ENCODE data around the gene ZNF316. TPM values are rescaled to one million over a fixed set of nuclear protein-coding genes. Genes with fewer than 3 reads are reported as not detected.
A peak's percentile ranks its signal among the peaks of the same experiment; 100 is the strongest.

The ZNF316 gene
- total and polyA plus RNA-seq, 10 donors: 9.5 to 60.5 (median 44.2) TPM

DNA sequence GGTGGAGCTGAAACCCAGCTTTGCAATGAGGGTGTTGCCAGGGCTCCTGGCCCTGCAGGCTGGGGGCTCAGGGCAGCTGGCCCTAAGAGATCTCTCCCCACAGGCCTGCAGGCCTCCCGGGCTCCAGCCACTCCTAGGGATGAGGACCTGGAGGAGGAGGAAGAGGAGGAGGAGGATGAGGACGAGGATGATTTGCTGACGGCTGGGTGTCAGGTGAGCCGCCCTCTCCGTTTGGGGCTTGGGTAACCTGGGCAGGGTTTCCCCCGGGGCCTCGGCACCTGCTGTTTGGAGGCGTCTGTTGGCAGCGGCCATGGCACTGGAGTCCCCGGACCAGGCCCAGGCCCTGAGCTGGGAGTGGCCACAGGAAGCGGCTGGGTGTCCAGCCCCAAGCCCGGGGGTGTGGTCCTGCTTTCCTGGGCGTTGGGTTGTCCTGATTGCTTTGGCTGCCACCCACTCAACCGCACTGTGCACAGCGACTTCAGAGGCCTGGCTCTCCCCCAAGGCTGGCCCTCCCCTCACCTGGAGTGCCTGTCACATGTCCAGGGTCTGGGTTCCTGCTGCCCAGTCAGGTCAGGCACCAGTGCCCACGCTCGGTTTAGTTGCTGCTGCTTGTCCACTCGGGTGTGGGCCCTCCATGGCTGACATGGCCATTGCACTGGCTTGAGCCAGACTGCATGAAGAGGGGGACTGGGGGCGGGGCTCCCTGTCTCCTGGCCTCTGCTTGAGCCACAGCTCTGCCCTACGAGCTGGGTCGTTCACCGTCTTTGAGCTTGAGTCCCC is 5.9 kb downstream of the ZNF316 start:
- intact Hi-C loops (cut with DNase I; ENCODE audit: low total_unique reads): no loop called here
- whole genome bisulfite sequencing, 5 donors: 87 to 96% (median 92%) methylated on average over 10 to 22 of the region's 22 CpGs
- TF ChIP-seq, protein P1, sequence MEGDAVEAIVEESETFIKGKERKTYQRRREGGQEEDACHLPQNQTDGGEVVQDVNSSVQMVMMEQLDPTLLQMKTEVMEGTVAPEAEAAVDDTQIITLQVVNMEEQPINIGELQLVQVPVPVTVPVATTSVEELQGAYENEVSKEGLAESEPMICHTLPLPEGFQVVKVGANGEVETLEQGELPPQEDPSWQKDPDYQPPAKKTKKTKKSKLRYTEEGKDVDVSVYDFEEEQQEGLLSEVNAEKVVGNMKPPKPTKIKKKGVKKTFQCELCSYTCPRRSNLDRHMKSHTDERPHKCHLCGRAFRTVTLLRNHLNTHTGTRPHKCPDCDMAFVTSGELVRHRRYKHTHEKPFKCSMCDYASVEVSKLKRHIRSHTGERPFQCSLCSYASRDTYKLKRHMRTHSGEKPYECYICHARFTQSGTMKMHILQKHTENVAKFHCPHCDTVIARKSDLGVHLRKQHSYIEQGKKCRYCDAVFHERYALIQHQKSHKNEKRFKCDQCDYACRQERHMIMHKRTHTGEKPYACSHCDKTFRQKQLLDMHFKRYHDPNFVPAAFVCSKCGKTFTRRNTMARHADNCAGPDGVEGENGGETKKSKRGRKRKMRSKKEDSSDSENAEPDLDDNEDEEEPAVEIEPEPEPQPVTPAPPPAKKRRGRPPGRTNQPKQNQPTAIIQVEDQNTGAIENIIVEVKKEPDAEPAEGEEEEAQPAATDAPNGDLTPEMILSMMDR (IDR thresholded peaks at IDR 0.05 in 8 of 11, conservative IDR thresholded peaks at IDR 0.05 in 3 of 11): no peak
- TF ChIP-seq POLR2A (IDR thresholded peaks at IDR 0.05): no peak
- TF ChIP-seq POLR2AphosphoS5 (IDR thresholded peaks at IDR 0.05): no peak
- Histone ChIP-seq H3K4me3 (no peak overlapping the region), H3K27ac (no peak overlapping the region), H3K36me3 (peaks cover 2 to 93% (median 72%) of the 10 kb centered on the region in 6 donors), H3K27me3 (replicated peaks in 1 of 7) (no peaks in the 10 kb centered on the region), H3K4me1 (peaks cover 9 to 37% (median 16%) of the 10 kb centered on the region in 6 donors), H3K9me3 (no peaks in the 10 kb centered on the region)
- no peak for DNase-seq

DNA sequence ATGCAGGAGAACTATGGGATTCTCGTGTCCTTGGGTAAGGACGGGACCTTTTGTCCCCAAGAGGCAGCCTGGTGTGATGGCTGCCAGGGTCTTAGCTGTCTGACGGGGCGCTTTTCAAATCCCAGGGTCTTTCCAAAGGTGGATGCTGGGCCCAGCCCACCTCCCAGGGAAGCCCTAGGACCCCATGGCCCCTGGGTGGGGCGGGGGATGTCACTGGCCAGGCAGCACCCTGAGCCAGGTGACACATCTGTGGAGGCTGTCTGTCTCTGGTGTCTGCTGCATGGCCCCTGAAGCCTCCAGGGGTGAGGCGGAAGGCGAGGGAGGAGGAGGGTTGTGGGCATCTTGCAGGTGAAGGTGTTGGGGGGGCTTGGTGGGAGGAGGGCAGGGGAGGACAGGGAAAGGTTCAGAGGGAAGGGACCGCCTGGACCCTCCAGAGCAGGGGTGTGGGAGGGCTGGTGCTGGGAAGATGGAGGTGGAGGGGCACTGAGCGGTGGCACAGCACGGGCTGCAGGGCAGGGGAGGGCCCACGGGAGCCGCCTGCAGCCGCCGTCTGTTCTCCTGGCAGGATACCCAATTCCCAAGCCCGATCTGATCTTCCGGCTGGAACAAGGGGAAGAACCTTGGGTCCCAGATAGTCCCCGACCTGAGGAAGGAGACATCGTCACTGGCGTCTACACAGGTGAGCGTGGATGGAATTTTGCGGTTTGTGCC is 7.0 kb downstream of the ZNF316 start:
- TF ChIP-seq POLR2AphosphoS5 (IDR thresholded peaks at IDR 0.05) (no peak), POLR2A (IDR thresholded peaks at IDR 0.05) (no peak)
- TF ChIP-seq, protein P1 (IDR thresholded peaks at IDR 0.05 in 8 of 11, conservative IDR thresholded peaks at IDR 0.05 in 3 of 11): no peak
- DNase-seq: no peak
- no peaks in the 10 kb centered on the region for H3K27me3 ChIP-seq (replicated peaks in 1 of 7)
- peaks cover 0 to 27% (median 6%) of the 10 kb centered on the region in 6 donors for H3K4me1 ChIP-seq
- H3K4me3 ChIP-seq: no peak overlapping the region
- no peaks in the 10 kb centered on the region for H3K9me3 ChIP-seq
- intact Hi-C loops (cut with DNase I; ENCODE audit: low total_unique reads): no loop called here
- peaks cover 2 to 100% (median 82%) of the 10 kb centered on the region in 6 donors for H3K36me3 ChIP-seq
- H3K27ac ChIP-seq: no peak overlapping the region
- 93 to 97% (median 95%) methylated on average over 19 to 21 of the region's 21 CpGs for WGBS, 5 donors

DNA sequence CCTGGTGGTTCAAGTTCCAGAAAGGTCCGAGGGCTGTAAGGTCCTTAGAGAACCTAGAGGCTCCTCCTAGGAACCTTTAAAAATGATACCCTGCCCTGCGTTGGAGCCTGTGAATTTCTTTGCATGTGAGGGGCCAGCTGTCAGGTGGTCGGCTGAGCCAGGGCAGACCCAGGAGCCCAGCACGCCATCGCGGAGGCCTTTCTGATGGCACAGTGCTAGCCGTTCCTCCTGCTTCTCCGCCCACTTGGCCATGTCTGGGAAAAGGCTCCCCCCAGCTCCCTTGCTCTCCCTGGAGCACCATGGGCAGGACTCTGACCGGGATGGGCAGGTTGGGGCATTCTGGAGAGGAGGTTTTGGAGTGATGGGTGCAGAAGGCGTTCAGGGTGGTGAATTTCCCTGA is 7.6 kb downstream of the ZNF316 start:
- H3K27ac ChIP-seq: no peak overlapping the region
- intact Hi-C loops (cut with DNase I; ENCODE audit: low total_unique reads): no loop called here
- H3K4me3 ChIP-seq: no peak overlapping the region
- H3K4me1 ChIP-seq: peaks cover 0 to 20% (median 3%) of the 10 kb centered on the region in 6 donors
- H3K27me3 ChIP-seq (replicated peaks in 1 of 7): no peaks in the 10 kb centered on the region
- WGBS, 5 donors: 92 to 99% (median 96%) methylated on average over 4 to 10 of the region's 10 CpGs
- no peaks in the 10 kb centered on the region for H3K9me3 ChIP-seq
- TF ChIP-seq POLR2A (IDR thresholded peaks at IDR 0.05) (no peak), POLR2AphosphoS5 (IDR thresholded peaks at IDR 0.05) (no peak)
- TF ChIP-seq, protein P1 (IDR thresholded peaks at IDR 0.05 in 8 of 11, conservative IDR thresholded peaks at IDR 0.05 in 3 of 11): no peak
- H3K36me3 ChIP-seq: peaks cover 2 to 100% (median 88%) of the 10 kb centered on the region in 6 donors
- no peak for DNase-seq

DNA sequence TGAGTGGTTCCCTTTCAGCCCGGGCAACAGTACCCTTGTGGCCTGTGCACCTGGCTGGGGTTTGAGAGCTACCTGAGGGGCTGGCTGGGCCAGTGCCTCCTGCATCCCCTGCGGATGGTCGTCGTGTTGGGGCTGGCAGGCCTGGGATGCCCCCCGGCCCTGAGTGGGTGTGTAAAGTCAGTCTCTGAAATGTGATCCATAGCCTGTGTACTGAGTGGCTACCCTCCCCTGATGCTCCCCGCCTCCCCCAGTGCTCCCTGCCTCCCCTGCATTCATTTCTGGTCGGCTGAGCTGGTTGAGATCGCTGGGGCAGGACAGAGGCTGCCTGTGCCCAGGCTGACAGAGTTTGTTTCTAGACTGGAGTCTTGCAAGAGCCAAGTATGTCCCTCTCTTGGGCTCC is 9.3 kb downstream of the ZNF316 start:
- Histone ChIP-seq H3K4me1 (peaks cover 0 to 3% (median 0%) of the 10 kb centered on the region in 6 donors), H3K27me3 (replicated peaks in 1 of 7) (no peaks in the 10 kb centered on the region), H3K27ac (no peak overlapping the region), H3K9me3 (peaks cover 0 to 12% (median 4%) of the 10 kb centered on the region in 8 donors), H3K36me3 (peaks cover 2 to 100% (median 98%) of the 10 kb centered on the region in 6 donors), H3K4me3 (no peak overlapping the region)
- 82 to 93% (median 89%) methylated on average over 4 to 8 of the region's 8 CpGs for WGBS, 5 donors
- TF ChIP-seq POLR2A (IDR thresholded peaks at IDR 0.05): no peak
- peak; percentile 53 for DNase-seq
- intact Hi-C loops (cut with DNase I; ENCODE audit: low total_unique reads): no loop called here

Measured in spleen (tissue), 11 donors.